Mesodermal cell (in vitro differentiated cells): Measurements from ENCODE around the gene AOAH.
"Not testable (repeated sequence)": the region's sequence is repeated elsewhere in the genome, so short reads cannot be mapped to it uniquely, and the experiment has no call there.

ENCODE experiments used
- H3K27ac ChIP-seq: 2 replicates; pipeline ENCODE4 v1.7.0; 2013; ENCODE audit warnings: mild to moderate bottlenecking, low read depth, low read length, moderate library complexity; ENCODE audit not compliant: severe bottlenecking
- H3K36me3 ChIP-seq: 2 replicates; pipeline ENCODE4 v1.7.1; 2013; ENCODE audit warnings: mild to moderate bottlenecking, low read length, moderate library complexity; ENCODE audit not compliant: control insufficient read depth, insufficient read depth
- H3K4me1 ChIP-seq: one replicate; pipeline ENCODE4 v1.7.1; 2013; ENCODE audit warnings: mild to moderate bottlenecking, low read length; ENCODE audit not compliant: insufficient read depth, control insufficient read depth, poor library complexity, severe bottlenecking
- H3K4me3 ChIP-seq: 2 replicates; pipeline ENCODE4 v1.7.0; 2013; ENCODE audit warnings: low read length, control low read depth, mild to moderate bottlenecking; ENCODE audit not compliant: insufficient read depth, poor library complexity, severe bottlenecking; ENCODE audit errors: extremely low read depth
- H3K9me3 ChIP-seq: 2 replicates; pipeline ENCODE4 v1.7.1; 2013; ENCODE audit warnings: mild to moderate bottlenecking, low read length, moderate library complexity; ENCODE audit not compliant: control insufficient read depth
- WGBS, 2 experiments: methylation state at CpG; one replicate each; pipeline ENCODE4 v1.1.5; 2013; ENCODE audit warnings: missing lambda C conversion rate in 2 of 2; ENCODE audit not compliant: insufficient coverage in 2 of 2; 5-methylcytosine and 5-hydroxymethylcytosine counted together

AOAH gene

DNA sequence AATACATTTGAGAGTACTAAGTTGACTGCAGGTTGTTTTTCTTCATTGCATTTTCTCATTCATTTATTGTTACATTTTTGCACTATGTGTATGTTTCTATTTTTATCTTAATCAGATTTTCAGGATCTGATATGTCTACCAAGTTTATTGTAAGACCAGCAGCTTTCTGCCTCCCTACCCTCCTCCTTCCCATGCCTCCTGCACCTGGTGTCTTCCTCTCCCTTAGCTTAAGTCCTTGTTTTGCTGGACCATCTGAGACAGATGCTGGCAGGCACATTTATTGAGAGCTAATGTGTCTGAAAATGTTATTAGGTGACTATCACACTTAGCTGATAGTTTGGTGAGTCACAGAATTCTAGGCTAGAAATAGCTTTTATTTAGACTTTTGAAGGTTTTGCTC is 255.1 kb downstream of the AOAH start:
- Histone ChIP-seq H3K4me1 (peaks cover 7% of the 10 kb centered on the region), H3K27ac (no peak overlapping the region), H3K36me3 (no peaks in the 10 kb centered on the region), H3K4me3 (no peak overlapping the region), H3K9me3 (peaks cover 3% of the 10 kb centered on the region)

DNA sequence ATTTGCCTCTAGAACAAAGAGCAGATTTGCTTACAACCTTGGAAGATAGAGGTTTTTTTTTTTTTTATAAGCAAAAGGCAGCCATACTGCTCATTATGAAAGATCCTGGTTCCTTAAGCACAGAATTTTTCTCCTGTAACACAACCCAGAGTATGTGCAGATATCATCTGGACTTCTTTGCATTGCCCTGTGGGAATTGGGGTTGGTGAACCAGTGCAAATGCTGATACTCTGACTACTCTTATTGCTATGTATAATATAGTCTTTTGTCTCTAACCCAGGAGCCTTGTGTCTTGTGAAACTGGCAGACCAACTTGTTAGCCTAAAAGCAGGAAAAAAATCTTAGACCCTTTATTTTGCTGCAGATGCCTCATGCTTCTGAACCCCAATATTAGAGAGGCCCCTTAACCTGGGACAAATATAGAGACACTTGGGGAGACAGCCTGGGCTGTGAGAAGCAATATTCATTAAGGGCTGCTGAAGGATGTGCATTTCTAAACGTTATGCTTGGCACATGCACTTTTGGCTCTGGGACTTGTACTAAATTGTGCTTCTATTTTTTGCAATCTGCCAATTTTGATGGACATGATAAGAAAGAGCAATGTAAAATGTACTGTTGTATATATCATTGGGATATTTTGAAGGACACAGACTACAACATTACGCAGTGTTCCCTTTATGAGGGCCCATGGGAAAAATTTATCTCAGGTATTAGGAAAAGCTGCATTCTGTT is 255.8 kb downstream of the AOAH start:
- Histone ChIP-seq H3K27ac (no peak overlapping the region), H3K9me3 (peaks cover 3% of the 10 kb centered on the region), H3K4me1 (no peaks in the 10 kb centered on the region), H3K4me3 (no peak overlapping the region), H3K36me3 (no peaks in the 10 kb centered on the region)
- 88 to 96% methylated on average over 2 of the region's 2 CpGs for WGBS, 2 experiments

DNA sequence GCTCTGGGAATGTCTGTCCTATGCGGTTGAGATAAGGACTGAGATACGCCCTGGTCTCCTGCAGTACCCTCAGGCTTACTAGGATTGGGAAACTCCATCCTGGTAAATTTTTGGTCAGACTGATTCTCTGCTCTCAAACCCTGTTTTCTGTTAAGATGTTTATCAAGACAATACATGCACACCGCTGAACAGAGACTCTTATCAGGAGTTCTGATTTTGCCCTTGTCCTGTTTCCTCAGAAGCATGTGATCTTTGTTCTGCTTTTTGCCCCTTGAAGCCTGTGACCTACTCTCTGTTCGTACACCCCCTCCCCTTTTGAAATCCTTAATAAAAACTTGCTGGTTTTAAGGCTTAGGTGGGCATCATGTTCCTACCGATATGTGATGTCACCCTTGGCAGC is 258.3 kb downstream of the AOAH start:
- not testable (repeated sequence) for H3K9me3 ChIP-seq, H3K4me1 ChIP-seq, H3K4me3 ChIP-seq, H3K36me3 ChIP-seq, H3K27ac ChIP-seq
- 89 to 94% methylated on average over 2 to 5 of the region's 5 CpGs for WGBS, 2 experiments

DNA sequence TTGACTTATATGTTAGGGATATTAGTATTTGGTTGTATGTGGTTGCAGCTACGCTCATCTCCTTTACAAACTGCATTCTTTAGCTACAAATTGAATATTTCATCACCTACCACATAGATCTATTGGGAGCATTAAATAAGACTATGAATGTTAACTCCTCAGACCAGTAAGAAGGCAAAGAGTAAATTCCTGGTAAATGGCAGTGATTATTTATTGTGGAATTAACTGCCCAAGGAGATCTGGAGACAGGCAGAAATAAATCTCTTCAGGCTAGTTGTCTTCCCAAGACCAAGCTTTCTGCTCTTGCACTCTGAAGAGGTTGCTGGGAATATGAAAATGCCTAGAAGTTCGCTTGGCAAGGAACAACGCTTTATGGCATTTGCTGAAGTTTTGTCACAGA is 260.0 kb downstream of the AOAH start:
- no peak overlapping the region for H3K4me3 ChIP-seq
- peaks cover 4% of the 10 kb centered on the region for H3K4me1 ChIP-seq
- no CpG with 5 or more reads among the region's 3 CpGs for WGBS, 2 experiments
- H3K27ac ChIP-seq, result no peak overlapping the region
- H3K36me3 ChIP-seq, result no peaks in the 10 kb centered on the region
- H3K9me3 ChIP-seq, result peaks cover 3% of the 10 kb centered on the region
